ENCODE data around the gene GEMIN5. TPM values are rescaled to one million over a fixed set of nuclear protein-coding genes. Genes with fewer than 3 reads are reported as not detected.

GEMIN5 gene, protein sequence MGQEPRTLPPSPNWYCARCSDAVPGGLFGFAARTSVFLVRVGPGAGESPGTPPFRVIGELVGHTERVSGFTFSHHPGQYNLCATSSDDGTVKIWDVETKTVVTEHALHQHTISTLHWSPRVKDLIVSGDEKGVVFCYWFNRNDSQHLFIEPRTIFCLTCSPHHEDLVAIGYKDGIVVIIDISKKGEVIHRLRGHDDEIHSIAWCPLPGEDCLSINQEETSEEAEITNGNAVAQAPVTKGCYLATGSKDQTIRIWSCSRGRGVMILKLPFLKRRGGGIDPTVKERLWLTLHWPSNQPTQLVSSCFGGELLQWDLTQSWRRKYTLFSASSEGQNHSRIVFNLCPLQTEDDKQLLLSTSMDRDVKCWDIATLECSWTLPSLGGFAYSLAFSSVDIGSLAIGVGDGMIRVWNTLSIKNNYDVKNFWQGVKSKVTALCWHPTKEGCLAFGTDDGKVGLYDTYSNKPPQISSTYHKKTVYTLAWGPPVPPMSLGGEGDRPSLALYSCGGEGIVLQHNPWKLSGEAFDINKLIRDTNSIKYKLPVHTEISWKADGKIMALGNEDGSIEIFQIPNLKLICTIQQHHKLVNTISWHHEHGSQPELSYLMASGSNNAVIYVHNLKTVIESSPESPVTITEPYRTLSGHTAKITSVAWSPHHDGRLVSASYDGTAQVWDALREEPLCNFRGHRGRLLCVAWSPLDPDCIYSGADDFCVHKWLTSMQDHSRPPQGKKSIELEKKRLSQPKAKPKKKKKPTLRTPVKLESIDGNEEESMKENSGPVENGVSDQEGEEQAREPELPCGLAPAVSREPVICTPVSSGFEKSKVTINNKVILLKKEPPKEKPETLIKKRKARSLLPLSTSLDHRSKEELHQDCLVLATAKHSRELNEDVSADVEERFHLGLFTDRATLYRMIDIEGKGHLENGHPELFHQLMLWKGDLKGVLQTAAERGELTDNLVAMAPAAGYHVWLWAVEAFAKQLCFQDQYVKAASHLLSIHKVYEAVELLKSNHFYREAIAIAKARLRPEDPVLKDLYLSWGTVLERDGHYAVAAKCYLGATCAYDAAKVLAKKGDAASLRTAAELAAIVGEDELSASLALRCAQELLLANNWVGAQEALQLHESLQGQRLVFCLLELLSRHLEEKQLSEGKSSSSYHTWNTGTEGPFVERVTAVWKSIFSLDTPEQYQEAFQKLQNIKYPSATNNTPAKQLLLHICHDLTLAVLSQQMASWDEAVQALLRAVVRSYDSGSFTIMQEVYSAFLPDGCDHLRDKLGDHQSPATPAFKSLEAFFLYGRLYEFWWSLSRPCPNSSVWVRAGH (N-terminal part only)
- 3.0 and 3.7 TPM in 2 replicates for polyA plus RNA-seq

DNA sequence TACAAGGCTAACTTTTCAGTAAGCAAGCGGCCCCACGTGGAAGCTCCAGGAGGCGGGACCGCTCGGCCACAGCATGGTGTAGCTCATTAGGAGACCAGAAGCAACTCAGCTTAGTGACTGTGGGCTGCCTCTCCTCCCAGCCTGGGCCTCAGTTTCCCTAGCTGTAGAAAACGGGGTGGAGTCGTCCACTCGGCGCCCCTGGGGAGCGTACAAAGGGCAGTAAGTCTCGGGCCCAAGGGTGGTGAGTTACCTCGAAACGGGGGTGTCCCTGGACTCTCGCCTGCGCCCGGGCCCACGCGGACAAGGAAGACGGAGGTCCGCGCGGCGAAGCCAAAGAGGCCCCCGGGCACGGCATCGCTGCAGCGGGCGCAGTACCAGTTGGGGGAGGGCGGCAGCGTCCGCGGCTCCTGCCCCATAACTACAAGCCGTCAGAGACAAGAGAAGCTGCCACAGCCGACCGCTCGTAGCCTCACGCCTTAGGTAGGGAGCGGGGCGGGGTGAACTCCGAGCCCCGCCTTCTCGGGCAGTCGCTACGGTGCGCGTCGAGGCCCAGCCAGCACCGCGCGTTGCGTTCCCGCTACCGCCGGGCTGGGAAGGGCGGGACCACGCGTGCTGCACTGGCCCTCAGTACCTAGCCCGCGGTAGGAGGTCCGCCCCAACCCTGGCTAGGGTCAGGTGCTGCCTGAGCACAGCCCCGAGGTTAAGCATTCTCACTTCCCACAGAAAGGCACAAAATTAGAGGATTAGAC lies at the start of gene GEMIN5:
Gene GEMIN5, minus strand, starts transcription at position 494 of the 749 bp plus-strand sequence. Its CDS starts 78 bp downstream, at position 416.

DNA sequence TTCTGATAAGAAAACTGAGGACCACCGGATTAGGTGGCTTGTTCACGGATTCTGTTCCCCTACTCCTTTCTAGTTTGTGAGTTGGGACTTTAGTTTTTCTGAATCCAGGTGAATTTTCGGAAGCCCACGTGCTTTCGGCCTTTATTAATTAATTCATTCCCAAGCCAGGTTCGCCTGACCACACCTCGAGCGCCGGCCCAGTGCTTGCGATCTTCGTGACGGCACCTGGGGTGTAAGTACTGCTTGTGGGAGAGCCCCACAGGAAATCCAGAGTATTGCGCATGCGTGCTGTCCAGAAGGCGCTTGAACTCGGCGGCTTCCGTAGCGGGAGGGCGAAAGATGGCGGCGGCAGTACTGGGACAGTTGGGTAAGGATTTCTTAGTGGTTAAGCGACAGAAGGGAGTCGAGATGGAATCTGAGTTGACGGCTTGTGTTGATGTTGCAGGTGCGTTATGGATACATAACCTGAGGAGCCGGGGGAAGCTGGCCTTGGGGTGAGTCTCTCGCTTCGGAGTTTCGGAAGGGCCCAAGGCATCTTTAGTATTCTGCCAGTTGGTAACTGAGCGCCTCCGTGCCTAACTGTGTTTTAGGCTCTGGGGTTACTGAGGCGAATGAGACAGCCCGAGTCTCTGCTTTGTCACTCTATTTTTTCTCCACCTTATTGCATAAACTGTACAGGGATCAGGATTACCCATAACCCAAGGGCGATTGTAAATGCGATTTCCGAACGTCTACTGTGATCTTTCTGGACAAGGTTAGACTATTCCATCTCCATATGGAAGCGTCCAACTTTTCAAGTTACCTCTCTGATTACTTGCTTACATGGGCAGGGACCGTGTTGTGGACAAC lies 3.0 kb upstream of the GEMIN5 start, which contains the start of gene MRPL22:
Gene MRPL22, plus strand, starts transcription at position 302 of the 849 bp plus-strand sequence. Its CDS starts 38 bp downstream, at position 340.

DNA sequence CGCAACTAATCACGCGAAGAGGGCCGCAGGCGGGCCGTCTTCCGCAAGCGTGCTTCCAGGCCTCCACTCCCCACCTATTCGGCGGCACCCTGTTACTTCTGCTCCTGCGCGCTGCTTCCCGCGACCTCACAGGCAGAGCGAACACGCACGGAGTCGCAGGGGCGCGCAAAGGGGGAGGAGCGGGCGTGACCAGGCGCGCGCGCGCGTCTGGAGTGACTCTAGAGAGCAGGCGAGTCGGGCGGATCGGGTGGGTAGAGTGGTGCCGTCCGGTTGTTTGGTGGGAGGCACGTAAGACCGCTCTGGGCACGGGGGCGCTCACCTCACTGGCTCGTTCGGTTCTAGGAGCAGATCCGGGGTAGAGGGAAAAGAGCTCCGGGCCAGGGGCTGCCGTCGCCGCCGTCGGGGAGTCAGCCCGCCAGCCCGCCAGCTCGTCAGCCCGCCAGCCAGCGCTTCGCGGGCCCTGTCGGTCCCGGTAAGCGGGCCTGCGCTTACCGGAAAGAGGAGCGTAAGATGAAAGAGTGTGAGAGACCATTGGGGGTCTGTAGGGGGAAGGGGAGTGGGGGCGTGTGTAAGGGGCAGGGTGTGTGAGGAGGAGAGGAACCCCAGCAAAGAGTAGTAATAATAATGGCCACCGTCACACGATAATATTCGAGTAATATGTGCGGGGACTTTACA lies 79.6 kb downstream of the GEMIN5 start, which contains the start of gene CNOT8:
Gene CNOT8, plus strand, starts transcription at position 331 of the 675 bp plus-strand sequence. CDS start 4,652 bp downstream, outside the sequence.

DNA sequence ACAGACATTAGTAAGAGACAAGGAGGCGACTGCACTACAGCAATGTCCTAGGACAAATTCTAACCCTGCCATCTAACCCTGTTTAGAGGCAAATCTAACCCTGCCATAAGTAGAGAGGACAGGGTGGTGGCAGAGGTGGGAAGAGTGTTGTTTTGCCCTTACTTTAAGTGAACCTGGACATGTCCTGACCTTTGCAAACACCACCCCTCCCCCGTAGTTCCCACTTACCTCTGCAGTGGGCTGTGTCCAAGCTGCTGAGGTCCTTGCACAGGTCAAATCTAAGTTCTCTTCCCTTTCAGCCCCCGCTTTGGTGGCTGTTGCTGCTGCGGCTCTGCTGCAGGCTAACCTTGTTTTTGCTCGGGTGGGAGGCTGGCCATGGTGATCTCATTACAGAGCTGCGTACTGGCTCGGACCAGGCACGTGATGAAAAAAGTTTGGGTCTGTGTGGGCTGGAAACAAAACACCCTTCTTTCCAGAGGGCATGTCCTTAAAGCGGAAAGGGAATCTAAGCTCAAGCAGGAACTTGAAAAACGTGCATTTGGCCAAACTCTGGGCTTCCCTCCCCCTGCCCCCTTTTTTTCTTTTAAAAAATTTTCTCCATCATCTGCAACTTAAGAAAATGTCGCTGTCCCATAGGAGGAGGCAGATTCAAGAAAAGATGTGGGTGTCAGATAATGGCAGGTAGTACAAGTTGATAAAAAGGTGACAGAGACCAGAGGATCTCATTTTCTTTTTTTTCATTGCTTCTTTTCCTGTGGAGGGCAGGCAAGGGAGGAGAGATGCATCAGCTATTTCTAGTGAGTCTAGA lies 87.6 kb downstream of the GEMIN5 start, which contains the start of gene FAXDC2:
Gene FAXDC2, minus strand, starts transcription at position 349 of the 808 bp plus-strand sequence. CDS start 12,425 bp downstream, outside the sequence.

Other genes starting within 250 kb of the GEMIN5 start
- 82.2 and 83.0 TPM in 2 replicates for gene LARP1, start 182.8 kb downstream of the GEMIN5 start, polyA plus RNA-seq
- gene FAXDC2, start 87.6 kb downstream of the GEMIN5 start, polyA plus RNA-seq = 13.5 and 19.6 TPM in 2 replicates
- 21.7 and 26.4 TPM in 2 replicates for gene CNOT8, start 79.6 kb downstream of the GEMIN5 start, polyA plus RNA-seq
- gene MRPL22, start 2.9 kb upstream of the GEMIN5 start, polyA plus RNA-seq = 193 and 209 TPM in 2 replicates
- 0.10 and 0.85 TPM in 2 replicates for gene KIF4B, start 75.5 kb upstream of the GEMIN5 start, polyA plus RNA-seq